Peyer's patch (tissue), 4 donors: ENCODE data around the gene TMEM87B. TPM values are rescaled to one million over a fixed set of nuclear protein-coding genes. Genes with fewer than 3 reads are reported as not detected.

Source experiments
- DNase-seq, 3 donors: peaks; one replicate each; pipeline ENCODE4 v3.0.0-alpha.2; 2017 to 2019
- H3K27ac ChIP-seq, 4 donors: fragments of 200-600 bp; sonication (generic); one replicate each; pipeline ENCODE4 v1.5.1; 2016 to 2019
- H3K27me3 ChIP-seq, 2 donors: fragments of 200-600 bp; sonication (generic); one replicate each; pipeline ENCODE4 v1.5.1; 2019
- H3K36me3 ChIP-seq, 3 donors: fragments of 200-600 bp; sonication (generic); one replicate each; pipeline ENCODE4 v1.5.1; 2016 to 2019
- H3K4me1 ChIP-seq, 4 donors: fragments of 200-600 bp; sonication (generic); one replicate each; pipeline ENCODE4 v1.5.1; 2016 to 2019
- H3K4me3 ChIP-seq, 4 donors: fragments of 200-600 bp; sonication (generic); 1 replicate in 3 of 4; 2 replicates in 1 of 4; pipeline ENCODE4 v1.5.1; 2016 to 2019; ENCODE audit warnings: mild to moderate bottlenecking in 1 of 4
- H3K9me3 ChIP-seq, 4 donors: fragments of 200-600 bp; sonication (generic); one replicate each; pipeline ENCODE4 v1.5.1; 2016 to 2019; ENCODE audit warnings: mild to moderate bottlenecking in 1 of 4
- POLR2A ChIP-seq, 2 donors: fragments of 450-650 bp; IDR thresholded peaks; one replicate each; pipeline ENCODE4 v1.5.1; 2017; ENCODE audit warnings: antibody characterized with exemption in 2 of 2, mild to moderate bottlenecking in 2 of 2, moderate library complexity in 2 of 2
- total RNA-seq, 4 donors: library from RNA; depleted of rRNA; stranded (reverse); fragments of >200 nt; gene quantifications; one replicate each; pipeline ENCODE4 v1.1.0, GENCODE V29; 2016
- TF ChIP-seq, protein P1 (sequence below), 6 experiments: fragments of 450-650 bp in 4 of 6; fragments of 200-600 bp in 2 of 6; sonication (generic) in 1 of 6; IDR thresholded peaks; one replicate each; pipeline ENCODE4 v1.5.1; 2017 to 2019; ENCODE audit warnings: antibody characterized with exemption in 6 of 6, mild to moderate bottlenecking in 3 of 6, moderate library complexity in 1 of 6

The TMEM87B gene
- total RNA-seq, 4 donors from 2014 or later, result 22.3 to 85.6 (median 48.6) TPM

DNA sequence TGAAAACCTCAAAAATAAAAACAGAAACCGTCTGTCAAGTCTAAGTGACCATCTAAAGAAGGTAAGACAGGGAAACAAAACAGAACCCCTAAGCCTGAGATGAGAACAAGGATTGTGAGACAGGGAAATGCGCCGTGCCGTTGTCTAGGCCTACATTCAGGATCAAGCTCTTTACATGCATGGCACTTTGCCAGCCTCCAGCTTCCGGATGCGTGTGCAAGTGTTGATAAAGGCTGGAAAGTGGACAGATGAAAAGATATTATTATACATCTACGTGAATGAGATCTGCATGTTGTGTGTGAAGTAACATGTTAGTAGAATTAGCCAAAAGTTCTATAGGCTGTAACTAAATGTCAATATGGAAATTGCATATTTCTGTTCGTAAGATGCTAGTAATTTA lies 28.6 kb upstream of the TMEM87B start:
- no peak for DNase-seq
- Histone ChIP-seq H3K9me3 (no peaks in the 10 kb centered on the region), H3K4me1 (peaks cover 0 to 6% (median 1%) of the 10 kb centered on the region in 4 donors), H3K36me3 (no peaks in the 10 kb centered on the region), H3K27me3 (no peaks in the 10 kb centered on the region), H3K4me3 (no peak overlapping the region), H3K27ac (no peak overlapping the region)
- TF ChIP-seq POLR2A (IDR thresholded peaks at IDR 0.05), result no peak
- TF ChIP-seq, protein P1, sequence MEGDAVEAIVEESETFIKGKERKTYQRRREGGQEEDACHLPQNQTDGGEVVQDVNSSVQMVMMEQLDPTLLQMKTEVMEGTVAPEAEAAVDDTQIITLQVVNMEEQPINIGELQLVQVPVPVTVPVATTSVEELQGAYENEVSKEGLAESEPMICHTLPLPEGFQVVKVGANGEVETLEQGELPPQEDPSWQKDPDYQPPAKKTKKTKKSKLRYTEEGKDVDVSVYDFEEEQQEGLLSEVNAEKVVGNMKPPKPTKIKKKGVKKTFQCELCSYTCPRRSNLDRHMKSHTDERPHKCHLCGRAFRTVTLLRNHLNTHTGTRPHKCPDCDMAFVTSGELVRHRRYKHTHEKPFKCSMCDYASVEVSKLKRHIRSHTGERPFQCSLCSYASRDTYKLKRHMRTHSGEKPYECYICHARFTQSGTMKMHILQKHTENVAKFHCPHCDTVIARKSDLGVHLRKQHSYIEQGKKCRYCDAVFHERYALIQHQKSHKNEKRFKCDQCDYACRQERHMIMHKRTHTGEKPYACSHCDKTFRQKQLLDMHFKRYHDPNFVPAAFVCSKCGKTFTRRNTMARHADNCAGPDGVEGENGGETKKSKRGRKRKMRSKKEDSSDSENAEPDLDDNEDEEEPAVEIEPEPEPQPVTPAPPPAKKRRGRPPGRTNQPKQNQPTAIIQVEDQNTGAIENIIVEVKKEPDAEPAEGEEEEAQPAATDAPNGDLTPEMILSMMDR (IDR thresholded peaks at IDR 0.05), result no peak

DNA sequence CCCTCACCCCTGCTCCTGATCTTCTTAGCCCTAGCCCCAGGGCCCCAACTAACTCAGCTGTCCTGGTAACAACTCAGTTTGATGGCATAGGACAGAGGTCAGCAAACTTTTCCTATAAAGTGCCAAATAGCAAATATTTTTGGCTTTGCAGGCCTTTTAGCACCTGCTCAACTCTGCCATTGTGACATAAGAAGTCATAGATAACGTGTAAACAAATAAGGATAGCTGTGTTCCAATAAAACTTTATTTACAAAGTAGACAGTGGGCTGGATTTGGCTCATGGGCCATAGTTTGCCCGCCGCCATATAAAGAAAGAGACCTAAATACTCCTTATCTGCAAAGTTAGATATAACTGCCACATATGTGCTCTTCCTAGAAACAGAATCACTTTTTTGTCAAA lies 27.3 kb upstream of the TMEM87B start:
- no peaks in the 10 kb centered on the region for H3K36me3 ChIP-seq
- H3K4me3 ChIP-seq, result no peak overlapping the region
- no peaks in the 10 kb centered on the region for H3K9me3 ChIP-seq
- H3K27ac ChIP-seq, result no peak overlapping the region
- H3K27me3 ChIP-seq, result no peaks in the 10 kb centered on the region
- TF ChIP-seq POLR2A (IDR thresholded peaks at IDR 0.05), result no peak
- TF ChIP-seq, protein P1 (IDR thresholded peaks at IDR 0.05), result no peak
- no peak for DNase-seq
- H3K4me1 ChIP-seq, result peaks cover 0 to 11% (median 1%) of the 10 kb centered on the region in 4 donors

DNA sequence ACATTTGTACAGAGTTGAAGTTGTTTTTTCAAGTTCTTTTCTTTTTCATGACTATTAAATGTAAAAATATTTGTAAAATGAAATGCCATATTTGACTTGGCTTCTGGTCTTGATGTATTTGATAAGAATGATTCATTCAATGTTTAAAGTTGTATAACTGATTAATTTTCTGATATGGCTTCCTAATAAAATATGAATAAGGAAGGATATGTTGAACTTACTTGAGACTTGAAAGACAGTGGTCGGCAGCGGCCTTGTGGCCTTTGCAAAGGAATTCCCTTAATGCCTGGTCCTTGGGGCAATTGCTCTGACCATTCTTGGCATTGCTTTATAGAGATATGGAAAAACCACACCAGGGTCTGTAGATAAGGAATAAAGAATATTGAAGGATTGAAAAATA lies 25.9 kb upstream of the TMEM87B start:
- Histone ChIP-seq H3K36me3 (no peaks in the 10 kb centered on the region), H3K27me3 (no peaks in the 10 kb centered on the region), H3K4me1 (peaks cover 0 to 13% (median 1%) of the 10 kb centered on the region in 4 donors)

GRCh38 chr2:112031473-112032223 lies 23.4 kb upstream of the TMEM87B start:
- TF ChIP-seq POLR2A (IDR thresholded peaks at IDR 0.05), result no peak
- TF ChIP-seq, protein P1 (IDR thresholded peaks at IDR 0.05), result no peak
- no peak for DNase-seq
- no peaks in the 10 kb centered on the region for H3K27me3 ChIP-seq
- peaks cover 0 to 13% (median 1%) of the 10 kb centered on the region in 4 donors for H3K4me1 ChIP-seq
- H3K27ac ChIP-seq, result peak overlapping the region in 3 of 4 donors; percentile 15 to 32 (median 29)
- no peaks in the 10 kb centered on the region for H3K36me3 ChIP-seq
- H3K9me3 ChIP-seq, result no peaks in the 10 kb centered on the region
- no peak overlapping the region for H3K4me3 ChIP-seq

More for the DNA sequence above, 25.9 kb upstream of the TMEM87B start:
- Histone ChIP-seq H3K9me3 (no peaks in the 10 kb centered on the region), H3K27ac (no peak overlapping the region), H3K4me3 (no peak overlapping the region)
- TF ChIP-seq POLR2A (IDR thresholded peaks at IDR 0.05), result no peak
- TF ChIP-seq, protein P1 (IDR thresholded peaks at IDR 0.05), result no peak
- DNase-seq, result no peak

- Histone ChIP-seq H3K36me3 (no peaks in the 10 kb centered on the region), H3K4me1 (peaks cover 0 to 13% (median 1%) of the 10 kb centered on the region in 4 donors), H3K27me3 (no peaks in the 10 kb centered on the region), H3K9me3 (no peaks in the 10 kb centered on the region), H3K4me3 (no peak overlapping the region), H3K27ac (peak overlapping the region in 3 of 4 donors; percentile 9 to 32 (median 29))
- DNase-seq, result no peak
- TF ChIP-seq, protein P1 (IDR thresholded peaks at IDR 0.05), result no peak
- no peak for TF ChIP-seq POLR2A (IDR thresholded peaks at IDR 0.05)
Observed at GRCh38 chr2:112032224-112032586, 22.9 kb upstream of the TMEM87B start.
